HuH-7 (cell line): ENCODE results near the gene LYPD6B.

Experiments used
- DNase-seq: peaks from one replicate; pipeline ENCODE4 v3.0.0; 2011; ENCODE audit warnings: low spot score

The LYPD6B gene

GRCh38 chr2:149122516-149122915, 84.0 kb downstream of the LYPD6B start:
- DNase-seq = no peak

DNA sequence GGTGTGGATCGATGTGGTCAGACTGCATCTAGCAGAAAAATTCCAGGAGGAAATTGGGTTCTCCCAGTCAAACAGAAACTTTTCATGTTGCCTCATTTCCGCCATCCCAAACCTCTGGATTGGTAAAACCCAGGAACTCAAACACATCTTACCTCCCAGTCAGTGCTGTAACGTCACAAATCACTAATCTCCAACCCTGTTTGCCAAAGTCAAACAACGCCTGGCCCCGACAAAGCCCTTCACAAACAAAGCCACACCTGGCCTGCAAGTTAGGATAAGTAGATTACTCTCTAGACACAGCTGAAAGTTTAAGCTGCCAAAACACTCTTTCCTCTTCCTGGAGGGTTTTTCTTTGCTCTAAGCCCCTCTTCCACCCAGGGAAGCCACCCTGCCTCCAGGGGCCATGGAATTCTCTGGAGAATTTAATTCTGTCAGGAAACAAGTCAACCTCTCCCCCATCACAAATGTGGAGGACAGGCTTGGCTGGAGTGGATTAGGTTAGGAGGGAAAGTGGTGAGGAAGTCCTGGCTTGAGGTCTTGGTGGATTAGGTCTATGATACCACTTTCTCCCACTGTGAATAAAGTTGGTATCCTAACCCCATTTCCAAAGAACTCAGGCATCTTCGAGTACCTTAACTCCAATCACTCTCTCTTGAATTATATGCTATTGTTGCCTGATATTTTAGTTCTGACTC, 86.7 kb downstream of the LYPD6B start:
- peak; percentile 54 for DNase-seq

- no peak for DNase-seq
Observed at GRCh38 chr2:149129433-149129832, 90.9 kb downstream of the LYPD6B start.

DNA sequence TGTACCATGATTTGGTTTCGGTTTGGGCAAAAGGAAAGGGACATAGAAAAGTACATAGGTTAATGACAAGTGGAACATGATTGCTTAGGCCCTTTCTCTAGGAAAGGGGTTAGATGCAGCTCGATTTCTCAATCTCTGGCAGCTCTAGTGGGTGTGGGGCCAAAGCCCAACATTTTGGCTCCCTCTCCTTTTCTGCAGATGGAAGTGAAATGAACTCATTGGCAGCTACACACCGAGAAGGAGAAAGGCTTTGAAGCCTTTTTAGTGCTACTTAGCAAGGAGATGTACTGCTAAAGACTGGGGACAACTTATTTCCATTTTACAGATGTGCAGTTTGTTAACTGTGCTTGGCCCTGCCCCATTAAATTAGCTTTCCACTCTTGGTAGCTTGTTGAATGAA, 93.8 kb downstream of the LYPD6B start:
- DNase-seq = no peak

DNA sequence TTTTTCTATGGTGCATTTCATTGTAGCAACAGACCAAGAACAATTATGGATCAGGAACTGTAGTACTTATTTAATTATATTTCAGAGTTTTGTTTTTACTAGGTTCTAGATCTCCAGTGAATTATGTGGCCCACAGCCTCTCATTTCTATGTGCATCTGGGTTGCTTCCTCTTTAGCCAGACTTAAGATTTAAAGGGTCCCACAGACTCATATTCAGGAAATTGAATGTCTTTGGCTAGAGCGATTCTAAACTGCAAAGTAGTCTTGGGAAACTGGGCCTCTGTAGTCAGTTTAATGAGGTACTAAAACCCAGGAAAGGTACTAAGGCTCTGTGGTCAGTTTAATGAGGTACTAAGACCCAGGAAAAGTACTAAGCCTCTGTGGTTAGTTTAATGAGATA, 94.4 kb downstream of the LYPD6B start:
- DNase-seq = no peak

DNA sequence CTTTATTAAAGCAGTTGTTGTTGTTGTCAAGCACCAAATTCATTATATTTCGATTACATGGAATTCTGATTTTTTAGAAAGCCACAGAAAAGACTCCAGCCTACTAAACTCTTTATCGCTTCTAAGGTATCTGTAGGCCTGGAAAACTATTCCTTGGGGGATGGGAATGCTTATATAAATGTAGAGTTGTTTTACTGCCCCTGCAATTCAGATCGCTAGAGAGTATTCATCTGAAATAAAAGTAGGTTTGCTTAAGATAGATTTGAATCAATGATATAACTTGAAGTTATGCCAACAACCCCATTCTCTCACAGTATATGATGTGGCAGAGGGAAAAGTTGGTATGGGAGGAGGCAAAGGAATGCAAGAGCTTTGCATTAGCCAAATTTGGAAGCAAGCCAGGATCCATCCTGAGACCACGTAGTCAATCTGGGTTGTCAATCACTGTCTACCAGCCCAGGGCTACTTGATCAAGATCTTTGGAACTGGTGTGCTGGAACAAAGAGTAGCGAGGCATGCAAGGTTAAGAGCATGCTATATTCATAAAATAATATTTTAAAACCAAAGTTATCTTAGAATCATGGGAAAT, 95.9 kb downstream of the LYPD6B start:
- DNase-seq = no peak

- DNase-seq = no peak
Observed at GRCh38 chr2:149136111-149136510, 97.6 kb downstream of the LYPD6B start.

- no peak for DNase-seq
Observed at GRCh38 chr2:149141046-149141445, 102.5 kb downstream of the LYPD6B start.

GRCh38 chr2:149143734-149144133, 105.2 kb downstream of the LYPD6B start:
- DNase-seq = no peak

DNA sequence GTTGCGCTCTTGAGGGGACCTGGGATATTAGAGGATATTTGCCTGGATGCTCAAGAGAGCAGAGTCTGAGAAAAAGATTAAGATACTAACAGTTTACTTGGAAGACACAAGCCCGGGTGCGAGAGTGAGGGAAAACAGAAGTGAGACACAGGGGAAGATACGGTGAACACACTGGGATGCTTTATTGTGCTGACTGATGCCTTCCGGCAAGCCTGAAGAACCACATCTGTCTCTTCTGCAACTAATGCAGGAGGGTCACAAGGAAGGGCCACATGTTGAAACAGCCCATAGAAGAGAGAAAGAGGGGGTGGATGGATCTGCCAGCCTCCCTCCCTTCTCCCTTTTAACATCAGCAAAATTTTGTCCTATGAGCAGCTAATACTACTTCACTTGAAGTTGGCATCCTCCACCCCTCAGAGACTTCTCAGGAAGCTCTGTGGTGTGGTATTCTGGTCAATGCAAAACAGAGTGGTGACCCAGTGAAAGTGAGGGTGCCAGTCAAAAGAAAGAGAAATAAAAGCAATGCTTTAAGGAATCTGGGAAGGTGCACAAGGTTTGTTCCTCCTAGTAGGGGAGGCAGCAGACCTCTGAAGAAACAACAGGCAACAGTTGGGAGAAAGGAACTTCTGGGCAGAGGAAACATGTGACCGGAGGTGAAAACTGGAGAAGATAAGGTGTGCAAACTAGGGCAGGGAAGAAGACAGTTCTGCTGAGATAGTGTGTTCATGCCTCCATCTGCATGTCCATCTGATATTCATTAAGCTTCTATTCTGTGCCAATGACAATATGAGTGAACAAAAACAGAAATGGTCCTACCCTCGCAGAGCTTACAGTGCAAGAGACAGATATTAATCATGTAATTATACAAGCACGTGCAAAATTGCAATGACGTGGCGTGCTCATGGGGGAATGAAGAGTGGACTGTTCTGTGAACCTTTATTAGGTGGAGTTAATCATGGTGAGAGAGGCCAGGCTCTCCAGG, 107.1 kb downstream of the LYPD6B start:
- DNase-seq = no peak

DNA sequence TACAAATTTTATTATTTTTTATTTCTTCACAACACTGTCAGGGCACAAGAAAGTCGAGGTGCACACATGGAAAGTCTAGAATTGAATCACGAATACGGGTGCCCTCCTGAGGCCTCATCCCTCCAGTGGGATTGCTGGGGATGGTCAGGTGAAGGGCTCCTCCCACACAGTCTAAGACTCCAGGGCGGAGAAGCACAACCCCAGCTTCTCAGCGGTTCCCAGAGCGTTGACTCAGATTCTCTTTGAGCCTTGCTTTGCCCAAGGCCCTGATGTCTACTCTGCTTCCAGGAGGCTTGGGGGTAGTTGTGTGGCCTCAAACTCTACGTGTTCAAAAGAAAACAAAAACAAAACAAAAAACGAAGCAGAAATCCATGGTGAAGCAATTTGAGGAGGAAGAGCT, 108.4 kb downstream of the LYPD6B start:
- DNase-seq = no peak

DNA sequence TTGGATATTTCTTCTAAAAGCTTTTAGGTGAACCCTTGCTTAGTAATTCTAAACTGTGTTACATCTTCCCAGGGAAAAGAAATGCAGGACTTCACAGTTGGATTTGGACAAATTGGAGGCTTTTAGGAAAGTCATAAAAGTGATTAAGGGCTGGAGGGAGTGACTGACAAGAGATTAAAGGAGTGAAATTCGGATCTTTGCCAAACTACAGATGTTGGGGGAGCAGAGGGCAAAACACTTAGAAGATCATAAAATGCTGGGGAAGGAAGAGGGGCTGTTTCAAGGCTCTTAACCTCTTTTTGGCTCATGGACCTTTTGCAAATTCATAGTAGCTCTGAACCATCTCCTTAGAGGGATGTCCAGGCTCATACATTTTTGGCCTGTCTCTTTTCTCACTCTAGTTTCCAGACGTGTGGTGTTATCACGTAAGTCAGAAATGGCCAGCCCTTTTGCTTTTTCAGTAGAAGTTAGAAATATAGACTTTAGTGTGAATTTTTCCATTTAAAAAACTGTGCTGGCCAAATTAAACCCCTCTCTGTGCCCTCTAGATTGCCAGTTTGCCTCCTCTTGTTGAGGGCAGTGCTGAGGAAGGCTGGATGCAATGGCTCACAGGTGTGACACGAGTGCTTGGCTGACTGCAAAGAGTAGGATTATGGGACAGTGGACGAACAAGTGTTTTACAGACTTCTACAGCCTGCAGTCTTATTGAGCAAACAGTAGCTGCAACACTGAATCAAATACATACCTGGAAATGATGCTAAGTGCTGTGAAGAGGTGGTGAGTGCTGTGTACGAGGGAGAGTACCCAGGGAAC, 109.9 kb downstream of the LYPD6B start:
- DNase-seq = no peak

GRCh38 chr2:149149007-149149297, 110.5 kb downstream of the LYPD6B start:
- DNase-seq = no peak

DNA sequence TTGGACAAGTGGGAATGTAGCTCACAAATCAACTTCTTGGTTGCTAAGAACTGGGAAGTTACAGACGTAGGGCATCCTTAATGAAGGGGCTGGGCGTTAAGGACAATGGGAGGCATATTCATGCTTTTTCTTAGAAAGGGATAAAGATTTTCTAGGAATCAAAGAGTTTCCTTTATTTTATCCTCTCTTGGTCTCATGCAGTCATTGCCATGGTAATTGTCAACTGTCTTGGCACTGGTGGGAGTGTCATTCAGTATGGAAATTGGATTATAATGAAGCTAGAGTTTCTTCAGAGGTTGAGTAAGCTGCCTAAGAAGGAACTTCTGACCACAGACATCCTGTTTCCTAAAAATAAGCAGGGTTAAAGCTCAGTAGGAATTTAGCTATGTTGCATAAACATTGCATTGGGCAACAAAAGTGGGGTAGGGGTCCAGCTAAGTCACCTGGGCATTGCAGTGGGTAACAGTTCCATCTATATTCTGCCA, 114.0 kb downstream of the LYPD6B start:
- DNase-seq = no peak

- no peak for DNase-seq
Observed at GRCh38 chr2:149155196-149155969, 116.9 kb downstream of the LYPD6B start.

DNA sequence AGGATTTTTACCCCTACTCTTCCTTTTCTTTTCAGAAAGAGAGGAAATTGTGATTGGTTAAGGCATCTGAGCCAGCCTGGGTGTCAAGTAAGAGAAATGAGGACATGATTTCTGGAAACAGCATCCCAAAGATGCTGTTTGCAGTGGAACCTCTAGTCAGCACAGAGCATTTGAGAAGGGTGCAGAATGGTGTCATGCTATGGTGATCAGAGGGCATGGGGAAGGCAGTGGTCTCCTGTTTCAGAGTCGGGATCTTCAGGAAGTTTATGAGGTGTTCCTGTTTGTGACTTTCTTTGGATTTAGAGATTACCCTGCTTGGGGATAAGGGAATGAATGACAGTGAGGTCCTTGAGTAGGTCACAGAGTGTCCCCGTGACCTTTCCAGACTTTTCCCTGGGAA, 117.5 kb downstream of the LYPD6B start:
- no peak for DNase-seq

DNA sequence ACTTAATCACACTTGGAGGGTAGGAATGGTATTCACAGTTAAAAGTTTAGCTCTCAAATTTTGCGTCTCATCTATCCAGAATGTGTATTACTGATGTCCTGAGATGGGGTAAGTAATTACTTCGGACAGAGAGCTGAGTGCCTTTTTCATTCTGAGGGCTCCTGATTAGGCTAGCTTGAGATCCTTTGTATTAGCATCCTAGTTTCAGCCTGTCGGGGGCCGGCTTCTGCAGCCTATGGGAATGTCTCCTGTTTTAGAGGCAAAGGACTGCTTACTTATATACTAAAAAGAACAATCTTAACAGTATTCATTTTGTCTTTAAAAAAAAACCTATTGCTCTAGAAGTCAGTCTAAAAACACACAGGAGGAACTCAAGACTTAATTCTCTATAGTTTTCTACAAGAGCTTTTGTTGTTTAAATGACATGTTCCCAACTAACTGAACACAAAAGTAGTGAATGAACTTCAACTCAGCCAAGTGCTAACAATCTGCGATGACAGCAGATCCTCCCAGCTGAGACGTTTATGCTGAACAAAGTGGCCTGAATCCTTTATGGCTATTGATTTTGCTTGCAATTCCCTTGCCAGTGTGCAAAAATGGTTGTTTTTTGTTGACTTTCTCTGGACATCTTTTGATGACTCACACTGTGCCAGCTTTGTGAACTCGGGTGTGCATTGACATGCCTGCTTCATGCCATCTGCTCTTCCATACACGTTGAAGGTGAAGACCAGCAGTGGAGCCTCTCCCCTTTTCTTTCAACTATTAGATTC, 118.7 kb downstream of the LYPD6B start:
- no peak for DNase-seq

DNA sequence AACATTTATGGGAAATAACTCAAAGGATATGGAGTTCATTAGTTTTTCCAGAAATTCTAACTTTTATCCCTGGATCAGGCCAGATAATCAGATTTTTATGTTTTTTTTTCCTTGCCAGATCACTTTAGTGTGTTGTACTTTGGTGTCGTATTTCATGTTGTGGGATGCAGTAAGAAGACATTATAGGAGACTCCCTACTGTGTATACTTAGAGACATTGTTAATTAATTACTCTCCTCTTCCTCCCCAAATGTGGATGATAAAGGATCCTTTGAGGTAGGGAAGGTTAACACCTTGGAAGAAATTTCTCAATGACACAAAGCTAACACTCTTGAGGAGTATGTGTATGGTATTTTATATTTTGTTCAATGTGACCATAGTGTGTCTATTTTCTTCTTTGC, 120.5 kb downstream of the LYPD6B start:
- DNase-seq = no peak

- DNase-seq = no peak
Observed at GRCh38 chr2:149160195-149160594, 121.7 kb downstream of the LYPD6B start.

GRCh38 chr2:149160701-149161217, 122.3 kb downstream of the LYPD6B start:
- no peak for DNase-seq
